H1 (cell line): ENCODE measurements around the gene GABRR2. TPM values are rescaled to one million over a fixed set of nuclear protein-coding genes. Genes with fewer than 3 reads are reported as not detected.

ENCODE experiments used
- CTCF ChIA-PET: fragments of 300-600 bp; sonication (Branson Sonifier 250); formaldehyde crosslinking; loops from one replicate; lab custom pipeline; 2021; ENCODE audit not compliant: partially characterized antibody; lab: Charles Lee
- POLR2A ChIA-PET: fragments of 300-600 bp; sonication (Branson Sonifier 250); formaldehyde crosslinking; loops from one replicate; lab custom pipeline; 2021; ENCODE audit warnings: inconsistent platforms; ENCODE audit not compliant: partially characterized antibody; lab: Charles Lee
- DNase-seq, 2 experiments: peaks; one replicate each; pipeline versions ENCODE4 v3.0.0 to v3.0.0-alpha.2; 2010 to 2022; ENCODE audit warnings: low spot score in 2 of 2, low read depth in 1 of 2, mixed read lengths in 1 of 2
- FAIRE-seq: peaks from 2 replicates; lab custom pipeline; 2011; peaks lifted over from hg19 to GRCh38; lab: Jason Lieb, UNC
- H2AFZ ChIP-seq: 2 replicates; pipeline ENCODE4 v1.8.1; 2012; ENCODE audit warnings: low read length, inconsistent platforms
- H2AK5ac ChIP-seq: 2 replicates; pipeline ENCODE4 v1.6.1; 2013; ENCODE audit warnings: low read depth, low read length
- H2BK120ac ChIP-seq: replicated peaks from 2 replicates; pipeline ENCODE3; 2013; ENCODE audit warnings: low read depth, low read length, inconsistent platforms
- H2BK12ac ChIP-seq: 2 replicates; pipeline ENCODE4 v1.6.1; 2013; ENCODE audit warnings: low read depth, low read length
- H2BK15ac ChIP-seq: 2 replicates; pipeline ENCODE4 v1.6.1; 2013; ENCODE audit warnings: low read length
- H2BK20ac ChIP-seq: 2 replicates; pipeline ENCODE4 v1.6.1; 2013; ENCODE audit warnings: low read length
- H2BK5ac ChIP-seq: 2 replicates; pipeline ENCODE4 v1.6.1; 2013; ENCODE audit warnings: low read depth, low read length
- H3K14ac ChIP-seq: 2 replicates; pipeline ENCODE4 v1.6.1; 2013; ENCODE audit warnings: inconsistent platforms; ENCODE audit not compliant: insufficient read length
- H3K18ac ChIP-seq: 2 replicates; pipeline ENCODE4 v1.6.1; 2013; ENCODE audit warnings: low read length; ENCODE audit errors: extremely low read depth
- H3K23ac ChIP-seq: 2 replicates; pipeline ENCODE4 v1.6.1; 2013; ENCODE audit warnings: inconsistent platforms; ENCODE audit not compliant: insufficient read length
- H3K23me2 ChIP-seq: 2 replicates; pipeline ENCODE4 v1.6.1; 2013; ENCODE audit warnings: low read depth, low read length
- H3K27ac ChIP-seq: 2 replicates; pipeline ENCODE4 v1.6.1; 2011; ENCODE audit warnings: low read depth, low read length, inconsistent platforms
- H3K27me3 ChIP-seq, 4 experiments: replicated peaks in 1 of 4; 1 replicate in 1 of 4; 2 replicates in 3 of 4; pipeline versions ENCODE4 v1.6.1 to v1.8.1; 2011 to 2013; ENCODE audit warnings: low read length in 3 of 4, mild to moderate bottlenecking in 3 of 4, inconsistent platforms in 2 of 4, mixed read lengths in 2 of 4, moderate library complexity in 1 of 4; ENCODE audit not compliant: control insufficient read depth in 3 of 4, insufficient read depth in 3 of 4; ENCODE audit errors: extremely low read depth in 1 of 4
- H3K36me3 ChIP-seq, 4 experiments: 2 replicates each; pipeline versions ENCODE4 v1.6.1 to v1.8.1; 2011 to 2013; ENCODE audit warnings: mild to moderate bottlenecking in 4 of 4, low read length in 3 of 4, moderate library complexity in 2 of 4, control low read depth in 1 of 4, inconsistent platforms in 1 of 4; ENCODE audit not compliant: insufficient read depth in 4 of 4, control insufficient read depth in 2 of 4
- H3K4ac ChIP-seq: replicated peaks from 2 replicates; pipeline ENCODE3; 2013; ENCODE audit warnings: low read length, low read depth, mixed read lengths, inconsistent platforms; ENCODE audit not compliant: insufficient read length
- H3K4me1 ChIP-seq, 4 experiments: replicated peaks in 1 of 4; 1 replicate in 1 of 4; 2 replicates in 3 of 4; pipeline versions ENCODE4 v1.6.1 to v1.8.1; 2011 to 2013; ENCODE audit warnings: low read length in 3 of 4, inconsistent platforms in 2 of 4, mixed read lengths in 1 of 4; ENCODE audit not compliant: insufficient read depth in 4 of 4, control insufficient read depth in 3 of 4
- H3K4me2 ChIP-seq, 2 experiments: 2 replicates each; pipeline versions ENCODE4 v1.6.1 to v1.8.1; 2011 to 2013; ENCODE audit warnings: low read depth in 2 of 2, low read length in 2 of 2, control low read depth in 1 of 2, inconsistent platforms in 1 of 2, mild to moderate bottlenecking in 1 of 2; ENCODE audit not compliant: insufficient read depth in 1 of 2
- H3K4me3 ChIP-seq, 4 experiments: fragments of 200-600, 300-600 bp in 1 of 4; sonication (generic), shearing (Covaris generic), sonication (Bioruptor Twin) in 1 of 4; 2 replicates each; pipeline versions ENCODE4 v1.5.1 to v1.8.1; 2011 to 2016; ENCODE audit warnings: low read length in 4 of 4, low read depth in 3 of 4, control low read depth in 2 of 4, inconsistent platforms in 2 of 4, mild to moderate bottlenecking in 2 of 4, mixed read lengths in 1 of 4, moderate library complexity in 1 of 4; ENCODE audit not compliant: insufficient read depth in 2 of 4; ENCODE audit errors: extremely low read depth in 1 of 4
- H3K56ac ChIP-seq: replicated peaks from 2 replicates; pipeline ENCODE3; 2013; ENCODE audit warnings: low read depth, mild to moderate bottlenecking, mixed read lengths, low read length, inconsistent platforms; ENCODE audit not compliant: insufficient read length
- H3K79me1 ChIP-seq: 2 replicates; pipeline ENCODE4 v1.6.1; 2013; ENCODE audit warnings: low read depth, low read length, control low read depth
- H3K79me2 ChIP-seq, 2 experiments: 2 replicates each; pipeline versions ENCODE4 v1.6.1 to v1.8.1; 2012 to 2013; ENCODE audit warnings: low read length in 2 of 2, mild to moderate bottlenecking in 2 of 2, inconsistent platforms in 1 of 2; ENCODE audit not compliant: insufficient read depth in 2 of 2, control insufficient read depth in 1 of 2
- H3K9ac ChIP-seq, 4 experiments: replicated peaks in 1 of 4; 1 replicate in 1 of 4; 2 replicates in 3 of 4; pipeline versions ENCODE4 v1.6.1 to v1.8.1; 2011 to 2013; ENCODE audit warnings: low read depth in 3 of 4, low read length in 3 of 4, control low read depth in 2 of 4, mild to moderate bottlenecking in 2 of 4, moderate library complexity in 2 of 4, inconsistent platforms in 1 of 4; ENCODE audit errors: extremely low read depth in 1 of 4
- H3K9me3 ChIP-seq, 2 experiments: 2 replicates each; pipeline versions ENCODE4 v1.6.1 to v1.8.1; 2012 to 2013; ENCODE audit warnings: mild to moderate bottlenecking in 2 of 2, moderate library complexity in 2 of 2, control low read depth in 1 of 2, inconsistent platforms in 1 of 2, low read depth in 1 of 2, low read length in 1 of 2, mixed read lengths in 1 of 2; ENCODE audit not compliant: insufficient read depth in 2 of 2
- H4K20me1 ChIP-seq, 2 experiments: replicated peaks in 1 of 2; 2 replicates each; pipeline versions ENCODE3 to v1.8.1; 2011 to 2013; ENCODE audit warnings: inconsistent platforms in 2 of 2, low read length in 2 of 2, mild to moderate bottlenecking in 1 of 2; ENCODE audit not compliant: insufficient read depth in 2 of 2, control insufficient read depth in 1 of 2
- H4K5ac ChIP-seq: 2 replicates; pipeline ENCODE4 v1.6.1; 2013; ENCODE audit warnings: low read length, low read depth, mixed read lengths, inconsistent platforms; ENCODE audit not compliant: insufficient read length
- H4K8ac ChIP-seq: 2 replicates; pipeline ENCODE4 v1.8.0; 2013; ENCODE audit warnings: mild to moderate bottlenecking, moderate library complexity, low read length, inconsistent platforms; ENCODE audit not compliant: insufficient read depth; ENCODE audit errors: extremely low read depth
- H4K91ac ChIP-seq: replicated peaks from 2 replicates; pipeline ENCODE3; 2013; ENCODE audit warnings: low read length, mixed read lengths, inconsistent platforms; ENCODE audit not compliant: insufficient read length
- BCL11A ChIP-seq, 2 experiments: IDR thresholded peaks; one replicate each; pipeline ENCODE4 v1.6.1; 2011; ENCODE audit warnings: low read depth in 2 of 2, low read length in 2 of 2, mild to moderate bottlenecking in 2 of 2
- BRCA1 ChIP-seq: IDR thresholded peaks from 2 replicates; pipeline ENCODE4 v1.6.1; 2012; ENCODE audit warnings: low read depth, low read length, improper control_type of control experiment
- CBX8 ChIP-seq: fragments of 300-800, 300-1000 bp; sonication (generic); IDR thresholded peaks from 2 replicates; pipeline ENCODE4 v1.7.1; 2016; ENCODE audit warnings: low read depth, low read length, borderline replicate concordance
- GTF2F1 ChIP-seq: IDR thresholded peaks from 2 replicates; pipeline ENCODE4 v1.6.1; 2012; ENCODE audit warnings: low read depth, low read length, improper control_type of control experiment, borderline replicate concordance
- POLR2AphosphoS5 ChIP-seq: IDR thresholded peaks from 2 replicates; pipeline ENCODE4 v1.6.1; 2011; ENCODE audit warnings: low read depth, low read length
- RBBP5 ChIP-seq: IDR thresholded peaks from 2 replicates; pipeline ENCODE4 v1.7.1; 2012; ENCODE audit warnings: low read depth, mild to moderate bottlenecking, inconsistent platforms, low read length, moderate library complexity, borderline replicate concordance
- SIRT6 ChIP-seq: IDR thresholded peaks from one replicate; pipeline ENCODE4 v1.7.1; 2012; ENCODE audit warnings: low read length, inconsistent platforms
- SUZ12 ChIP-seq: fragments of 200-600 bp; sonication (generic); IDR thresholded peaks from 2 replicates; pipeline ENCODE4 v1.6.1; 2012; ENCODE audit warnings: mild to moderate bottlenecking, inconsistent platforms, low read length, moderate library complexity, mixed read lengths
- WGBS, 2 experiments: shearing (Covaris generic) in 1 of 2; methylation state at CpG; one replicate each; pipeline versions ENCODE4 v1.1.6 to v1.1.7; 2013 to 2015; ENCODE audit warnings: low lambda C conversion rate in 2 of 2, mixed read lengths in 2 of 2, inconsistent platforms in 1 of 2, low coverage in 1 of 2, missing lambda C conversion rate in 1 of 2; ENCODE audit not compliant: insufficient replicate concordance in 2 of 2, insufficient coverage in 1 of 2, insufficient read length in 1 of 2; ENCODE audit errors: extremely low coverage in 1 of 2, missing lambda C conversion rate in 1 of 2; 5-methylcytosine and 5-hydroxymethylcytosine counted together
- polyA plus RNA-seq, 7 experiments: library from polyadenylated mRNA; depleted of rRNA in 3 of 7; stranded (reverse) in 5 of 7; unstranded in 2 of 7; fragments of >200 nt in 5 of 7; fragments of 200-250 nt in 2 of 7; gene quantifications; 1 replicate in 5 of 7; 2 replicates in 1 of 7; 4 replicates in 1 of 7; pipeline versions ENCODE4 v1.2.1 to v1.2.3, GENCODE V29; 2011 to 2013; ENCODE audit warnings: missing spikeins in 2 of 7, mixed read lengths in 2 of 7
- total RNA-seq: library from RNA; stranded (reverse); fragmentation: NEBNext Ultra II Directional; extraction: Animal tissue kit (Norgen Biotek cat#: 25700); gene quantifications from 2 replicates; pipeline ENCODE4 v1.2.1, GENCODE V29; 2021
- TF ChIP-seq, protein P1 (sequence below): IDR thresholded peaks from 2 replicates; pipeline ENCODE4 v1.6.1; 2012; ENCODE audit warnings: low read length, inconsistent platforms

The GABRR2 gene
- total and polyA plus RNA-seq, 2 of the 8 experiments (the other 6 are each of a cell fraction or from before 2014, with no cell fraction given): not detected

GRCh38 chr6:89352278-89353117 lies 37.4 kb upstream of the GABRR2 start, which contains the start of gene UBE2J1:
UBE2J1 (minus strand) TSS chr6:89352722; CDS start chr6:89352569, 153 bp downstream.
- Histone ChIP-seq H3K9me3 (no peaks in the 10 kb centered on the region), H3K23ac (no peak within 1 kb of the TSS), H4K20me1 (peaks cover 0 to 2% of the 10 kb centered on the region in 2 experiments), H3K4me3 (peak within 1 kb of the TSS; percentile 63 to 70 (median 67)), H3K27me3 (no peaks in the 10 kb centered on the region; a peak in 2 of 7 replicates), H3K23me2 (peaks cover 3% of the 10 kb centered on the region; the same call in 1 of the 2 replicates), H3K4ac (no peak within 1 kb of the TSS), H3K27ac (peak within 1 kb of the TSS; percentile 19; the same call in 1 of the 2 replicates), H2AFZ (peak within 1 kb of the TSS; percentile 43), H2BK120ac (no peak within 1 kb of the TSS), H2BK5ac (no peak within 1 kb of the TSS; the same call in 1 of the 2 replicates), H2BK20ac (no peak within 1 kb of the TSS), H3K18ac (peak within 1 kb of the TSS; percentile 81; the same call in 1 of the 2 replicates), H2BK15ac (no peak within 1 kb of the TSS), H3K4me1 (peaks cover 0 to 4% (median 0%) of the 10 kb centered on the region in 4 experiments; a peak in 1 of 7 replicates), H3K79me1 (no peaks in the 10 kb centered on the region), H4K5ac (peak within 1 kb of the TSS; percentile 21), H2BK12ac (no peak within 1 kb of the TSS), H4K8ac (peak within 1 kb of the TSS; percentile 95), H2AK5ac (no peak within 1 kb of the TSS), H3K36me3 (no peaks in the 10 kb centered on the region), H3K56ac (peak within 1 kb of the TSS; percentile 25), H3K9ac (peak within 1 kb of the TSS; percentile 79 to 96 (median 88)), H3K4me2 (peak within 1 kb of the TSS; percentile 76 to 77), H4K91ac (peak within 1 kb of the TSS; percentile 47), H3K14ac (no peak within 1 kb of the TSS), H3K79me2 (0 out of 4 replicates have a peak, but pooled peaks cover 0 to 5% of the 10 kb centered on the region in 2 experiments)
- FAIRE-seq (no peak), DNase-seq (peak in 1 of 2 experiments; percentile 90)
- 3% methylated on average over 62 of the region's 102 CpGs; no CpG with 5 or more reads in 1 of the 2 experiments for WGBS, 2 experiments
- ChIA-PET POLR2A (interaction anchor here (0.6 to 2.5 kb wide), 20 partner anchors 9 to 389 kb away, joined by 3 to 17 read pairs (median 4); partner anchors contain the start of genes PNRC1, RNGTT and SRSF12), CTCF (interaction anchor here (0.5 to 15.3 kb wide), 8 partner anchors 13 to 260 kb away, joined by 3 to 130 read pairs (median 4); no protein-coding TSS in a partner anchor)
- TF ChIP-seq SIRT6 (no peak), POLR2AphosphoS5 (peak; percentile 55; the same call in 1 of the 2 replicates), SUZ12 (peak; percentile 55; the same call in 1 of the 2 replicates), RBBP5 (peak; percentile 87), BCL11A (IDR thresholded peaks at IDR 0.05; ENCODE audit: low read depth in 2 of 2, low read length in 2 of 2) (no peak), GTF2F1 (0 out of 2 replicates have a peak, but pooled peaks have one; percentile 17), CBX8 (no peak), BRCA1 (no peak)
- TF ChIP-seq, protein P1, sequence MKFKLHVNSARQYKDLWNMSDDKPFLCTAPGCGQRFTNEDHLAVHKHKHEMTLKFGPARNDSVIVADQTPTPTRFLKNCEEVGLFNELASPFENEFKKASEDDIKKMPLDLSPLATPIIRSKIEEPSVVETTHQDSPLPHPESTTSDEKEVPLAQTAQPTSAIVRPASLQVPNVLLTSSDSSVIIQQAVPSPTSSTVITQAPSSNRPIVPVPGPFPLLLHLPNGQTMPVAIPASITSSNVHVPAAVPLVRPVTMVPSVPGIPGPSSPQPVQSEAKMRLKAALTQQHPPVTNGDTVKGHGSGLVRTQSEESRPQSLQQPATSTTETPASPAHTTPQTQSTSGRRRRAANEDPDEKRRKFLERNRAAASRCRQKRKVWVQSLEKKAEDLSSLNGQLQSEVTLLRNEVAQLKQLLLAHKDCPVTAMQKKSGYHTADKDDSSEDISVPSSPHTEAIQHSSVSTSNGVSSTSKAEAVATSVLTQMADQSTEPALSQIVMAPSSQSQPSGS: no peak
